ENCODE data around the gene GPRC6A.

The GPRC6A gene

GRCh38 chr6:116779573-116780164 lies 49.2 kb downstream of the GPRC6A start:
- no peak for DNase-seq (ENCODE audit: low read depth in 3 of 3)

GRCh38 chr6:116773886-116774285 lies 55.0 kb downstream of the GPRC6A start:
- DNase-seq (ENCODE audit: low read depth in 3 of 3): no peak

GRCh38 chr6:116772450-116772849 lies 56.4 kb downstream of the GPRC6A start:
- DNase-seq (ENCODE audit: low read depth in 3 of 3): no peak

GRCh38 chr6:116767715-116768114 lies 61.2 kb downstream of the GPRC6A start:
- no peak for DNase-seq (ENCODE audit: low read depth in 3 of 3)

GRCh38 chr6:116766506-116767176 lies 62.2 kb downstream of the GPRC6A start:
- DNase-seq (ENCODE audit: low read depth in 3 of 3): no peak

- DNase-seq (ENCODE audit: low read depth in 3 of 3): no peak
Observed at GRCh38 chr6:116764961-116765841, 63.7 kb downstream of the GPRC6A start, which contains the start of gene FAM162B. FAM162B (minus strand) TSS chr6:116765719; CDS start chr6:116765576, 143 bp downstream.

GRCh38 chr6:116764629-116764960 lies 64.3 kb downstream of the GPRC6A start:
- no peak for DNase-seq (ENCODE audit: low read depth in 3 of 3)

- no peak for DNase-seq (ENCODE audit: low read depth in 3 of 3)
Observed at GRCh38 chr6:116763906-116764628, 64.8 kb downstream of the GPRC6A start.

- DNase-seq (ENCODE audit: low read depth in 3 of 3): no peak
Observed at GRCh38 chr6:116763048-116763447, 65.8 kb downstream of the GPRC6A start.

GRCh38 chr6:116762235-116762634 lies 66.6 kb downstream of the GPRC6A start:
- no peak for DNase-seq (ENCODE audit: low read depth in 3 of 3)

- DNase-seq (ENCODE audit: low read depth in 3 of 3): no peak
Observed at GRCh38 chr6:116761779-116762178, 67.1 kb downstream of the GPRC6A start.

- no peak for DNase-seq (ENCODE audit: low read depth in 3 of 3)
Observed at GRCh38 chr6:116745176-116745575, 83.7 kb downstream of the GPRC6A start.

Data from stimulated activated CD4-positive, alpha-beta T cell treated with anti-CD3 and anti-CD28 coated beads, TNF-alpha, amount 100 ng/mL, for 48 hours (primary cell).